ENCODE measurements around the gene SLC7A5. TPM values are rescaled to one million over a fixed set of nuclear protein-coding genes. Genes with fewer than 3 reads are reported as not detected.

The SLC7A5 gene
- total and polyA plus RNA-seq, 2 of the 13 experiments (the other 11 are each of a cell fraction or from before 2014, with no cell fraction given), result 79.6 to 155 TPM

- TF ChIP-seq, protein P1, sequence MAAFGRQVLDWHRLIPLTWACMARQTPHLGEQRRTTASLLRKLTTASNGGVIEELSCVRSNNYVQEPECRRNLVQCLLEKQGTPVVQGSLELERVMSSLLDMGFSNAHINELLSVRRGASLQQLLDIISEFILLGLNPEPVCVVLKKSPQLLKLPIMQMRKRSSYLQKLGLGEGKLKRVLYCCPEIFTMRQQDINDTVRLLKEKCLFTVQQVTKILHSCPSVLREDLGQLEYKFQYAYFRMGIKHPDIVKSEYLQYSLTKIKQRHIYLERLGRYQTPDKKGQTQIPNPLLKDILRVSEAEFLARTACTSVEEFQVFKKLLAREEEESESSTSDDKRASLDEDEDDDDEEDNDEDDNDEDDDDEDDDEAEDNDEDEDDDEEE (CRISPR knock-in tag; IDR thresholded peaks at IDR 0.05), result no peak
- no peak for TF ChIP-seq GPN1 (CRISPR knock-in tag; IDR thresholded peaks at IDR 0.05; ENCODE audit: borderline replicate concordance)
- TF ChIP-seq ZNF713 (CRISPR knock-in tag; IDR thresholded peaks at IDR 0.05), result no peak
- peak; percentile 48; the same call in 1 of the 2 replicates for TF ChIP-seq SAP130 (CRISPR knock-in tag; IDR thresholded peaks at IDR 0.05; ENCODE audit: low read depth)
- TF ChIP-seq ZNF34 (CRISPR knock-in tag; IDR thresholded peaks at IDR 0.05; ENCODE audit: borderline replicate concordance), result no peak
- peak in 1 of 2 experiments; percentile 43; a peak in 1 of 4 replicates for TF ChIP-seq ATF4 (CRISPR knock-in tag; IDR thresholded peaks at IDR 0.05)
- TF ChIP-seq, protein P2, sequence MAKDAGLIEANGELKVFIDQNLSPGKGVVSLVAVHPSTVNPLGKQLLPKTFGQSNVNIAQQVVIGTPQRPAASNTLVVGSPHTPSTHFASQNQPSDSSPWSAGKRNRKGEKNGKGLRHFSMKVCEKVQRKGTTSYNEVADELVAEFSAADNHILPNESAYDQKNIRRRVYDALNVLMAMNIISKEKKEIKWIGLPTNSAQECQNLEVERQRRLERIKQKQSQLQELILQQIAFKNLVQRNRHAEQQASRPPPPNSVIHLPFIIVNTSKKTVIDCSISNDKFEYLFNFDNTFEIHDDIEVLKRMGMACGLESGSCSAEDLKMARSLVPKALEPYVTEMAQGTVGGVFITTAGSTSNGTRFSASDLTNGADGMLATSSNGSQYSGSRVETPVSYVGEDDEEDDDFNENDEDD (CRISPR knock-in tag; IDR thresholded peaks at IDR 0.05; ENCODE audit: borderline replicate concordance), result peak; percentile 38; the same call in 1 of the 2 replicates
- no peak for TF ChIP-seq TAF1 (CRISPR knock-in tag; IDR thresholded peaks at IDR 0.05)
- TF ChIP-seq, protein P3, sequence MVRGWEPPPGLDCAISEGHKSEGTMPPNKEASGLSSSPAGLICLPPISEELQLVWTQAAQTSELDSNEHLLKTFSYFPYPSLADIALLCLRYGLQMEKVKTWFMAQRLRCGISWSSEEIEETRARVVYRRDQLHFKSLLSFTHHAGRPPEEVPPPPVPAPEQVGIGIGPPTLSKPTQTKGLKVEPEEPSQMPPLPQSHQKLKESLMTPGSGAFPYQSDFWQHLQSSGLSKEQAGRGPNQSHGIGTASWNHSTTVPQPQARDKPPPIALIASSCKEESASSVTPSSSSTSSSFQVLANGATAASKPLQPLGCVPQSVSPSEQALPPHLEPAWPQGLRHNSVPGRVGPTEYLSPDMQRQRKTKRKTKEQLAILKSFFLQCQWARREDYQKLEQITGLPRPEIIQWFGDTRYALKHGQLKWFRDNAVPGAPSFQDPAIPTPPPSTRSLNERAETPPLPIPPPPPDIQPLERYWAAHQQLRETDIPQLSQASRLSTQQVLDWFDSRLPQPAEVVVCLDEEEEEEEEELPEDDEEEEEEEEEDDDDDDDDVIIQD (CRISPR knock-in tag; IDR thresholded peaks at IDR 0.05; ENCODE audit: low read depth), result 0 out of 2 replicates have a peak, but pooled peaks have one; percentile 42
- TF ChIP-seq, protein P4, sequence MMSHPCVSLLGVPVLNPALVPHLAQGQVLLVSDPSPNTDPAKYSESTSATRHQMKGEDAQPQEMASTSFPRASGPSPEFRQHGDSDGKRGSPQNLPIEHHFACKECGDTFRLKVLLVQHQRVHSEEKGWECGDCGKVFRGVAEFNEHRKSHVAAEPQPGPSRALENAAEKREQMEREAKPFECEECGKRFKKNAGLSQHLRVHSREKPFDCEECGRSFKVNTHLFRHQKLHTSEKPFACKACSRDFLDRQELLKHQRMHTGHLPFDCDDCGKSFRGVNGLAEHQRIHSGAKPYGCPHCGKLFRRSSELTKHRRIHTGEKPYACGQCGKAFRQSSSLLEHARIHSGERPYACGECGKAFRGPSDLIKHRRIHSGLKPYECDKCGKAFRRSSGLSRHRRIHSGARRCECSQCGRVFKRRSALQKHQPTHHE (CRISPR knock-in tag; IDR thresholded peaks at IDR 0.05; ENCODE audit: borderline replicate concordance), result no peak
- 0 out of 2 replicates have a peak, but pooled peaks have one; percentile 10 for TF ChIP-seq RXRB (CRISPR knock-in tag; IDR thresholded peaks at IDR 0.05; ENCODE audit: borderline replicate concordance)
- peak; percentile 48; the same call in 1 of the 2 replicates for TF ChIP-seq SOX5 (CRISPR knock-in tag; IDR thresholded peaks at IDR 0.05; ENCODE audit: borderline replicate concordance)
- TF ChIP-seq KAT8 (CRISPR knock-in tag; IDR thresholded peaks at IDR 0.05), result peak; percentile 34; the same call in 1 of the 2 replicates
- TF ChIP-seq, protein P5, sequence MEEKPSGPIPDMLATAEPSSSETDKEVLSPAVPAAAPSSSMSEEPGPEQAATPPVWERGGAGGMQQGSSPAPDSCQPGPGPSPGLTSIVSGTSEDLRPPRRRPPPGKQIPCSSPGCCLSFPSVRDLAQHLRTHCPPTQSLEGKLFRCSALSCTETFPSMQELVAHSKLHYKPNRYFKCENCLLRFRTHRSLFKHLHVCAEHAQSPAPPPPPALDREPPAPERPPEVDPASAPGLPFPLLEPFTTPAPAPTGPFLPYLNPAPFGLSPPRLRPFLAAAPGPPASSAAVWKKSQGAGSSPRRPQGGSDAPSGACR (CRISPR knock-in tag; IDR thresholded peaks at IDR 0.05), result 0 out of 2 replicates have a peak, but pooled peaks have one; percentile 49
- TF ChIP-seq SMAD9 (CRISPR knock-in tag; IDR thresholded peaks at IDR 0.05), result no peak
- peak; percentile 51; the same call in 1 of the 2 replicates for TF ChIP-seq ZNF792 (CRISPR knock-in tag; IDR thresholded peaks at IDR 0.05)
- TF ChIP-seq ERF (CRISPR knock-in tag; IDR thresholded peaks at IDR 0.05), result peak; percentile 30; the same call in 1 of the 2 replicates
- TF ChIP-seq, protein P6, sequence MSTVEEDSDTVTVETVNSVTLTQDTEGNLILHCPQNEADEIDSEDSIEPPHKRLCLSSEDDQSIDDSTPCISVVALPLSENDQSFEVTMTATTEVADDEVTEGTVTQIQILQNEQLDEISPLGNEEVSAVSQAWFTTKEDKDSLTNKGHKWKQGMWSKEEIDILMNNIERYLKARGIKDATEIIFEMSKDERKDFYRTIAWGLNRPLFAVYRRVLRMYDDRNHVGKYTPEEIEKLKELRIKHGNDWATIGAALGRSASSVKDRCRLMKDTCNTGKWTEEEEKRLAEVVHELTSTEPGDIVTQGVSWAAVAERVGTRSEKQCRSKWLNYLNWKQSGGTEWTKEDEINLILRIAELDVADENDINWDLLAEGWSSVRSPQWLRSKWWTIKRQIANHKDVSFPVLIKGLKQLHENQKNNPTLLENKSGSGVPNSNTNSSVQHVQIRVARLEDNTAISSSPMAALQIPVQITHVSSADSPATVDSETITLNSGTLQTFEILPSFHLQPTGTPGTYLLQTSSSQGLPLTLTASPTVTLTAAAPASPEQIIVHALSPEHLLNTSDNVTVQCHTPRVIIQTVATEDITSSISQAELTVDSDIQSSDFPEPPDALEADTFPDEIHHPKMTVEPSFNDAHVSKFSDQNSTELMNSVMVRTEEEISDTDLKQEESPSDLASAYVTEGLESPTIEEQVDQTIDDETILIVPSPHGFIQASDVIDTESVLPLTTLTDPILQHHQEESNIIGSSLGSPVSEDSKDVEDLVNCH (CRISPR knock-in tag; IDR thresholded peaks at IDR 0.05), result no peak
- TF ChIP-seq YEATS2 (CRISPR knock-in tag; IDR thresholded peaks at IDR 0.05; ENCODE audit: borderline replicate concordance), result peak; percentile 45; the same call in 1 of the 2 replicates
- 0 out of 2 replicates have a peak, but pooled peaks have one; percentile 33 for TF ChIP-seq MYC (CRISPR knock-in tag; IDR thresholded peaks at IDR 0.05; ENCODE audit: borderline replicate concordance)
- peak; percentile 28; the same call in 1 of the 2 replicates for TF ChIP-seq ZFX (CRISPR knock-in tag; IDR thresholded peaks at IDR 0.05; ENCODE audit: low read depth)
These were observed 57.1 kb downstream of the SLC7A5 start (continued) for GRCh38 chr16:87812200-87812656.
